ENCODE measurements around the gene ZNF750.

DNA sequence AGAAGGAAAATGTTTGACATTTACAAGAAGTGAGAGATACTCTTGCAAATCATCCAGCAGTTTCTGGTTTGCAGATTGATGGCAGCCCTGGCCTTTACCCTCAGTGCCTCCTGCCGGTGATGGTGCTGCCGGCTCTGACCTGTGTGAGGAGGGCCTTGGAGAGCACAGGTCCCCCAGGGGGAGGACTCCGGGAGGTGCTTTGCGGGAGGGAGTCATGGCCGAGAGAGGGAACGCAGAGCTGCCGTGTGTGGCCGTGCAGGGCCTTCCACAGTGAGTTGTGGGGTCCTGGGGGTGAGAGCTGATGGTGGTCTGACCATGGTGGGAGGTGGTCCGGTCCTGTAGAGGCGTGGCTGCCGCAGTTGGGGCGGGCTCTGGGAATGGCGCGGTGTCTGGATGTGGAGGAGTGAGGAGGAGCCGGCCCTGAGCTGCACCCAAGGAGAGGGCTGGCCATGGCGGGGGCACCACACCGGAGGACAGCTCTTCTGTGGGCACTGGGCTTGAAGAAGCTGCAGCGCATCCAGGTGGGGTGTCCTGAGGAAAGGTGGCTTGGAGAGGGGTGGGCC, 28.0 kb upstream of the ZNF750 start:
- TF ChIP-seq, protein P1, sequence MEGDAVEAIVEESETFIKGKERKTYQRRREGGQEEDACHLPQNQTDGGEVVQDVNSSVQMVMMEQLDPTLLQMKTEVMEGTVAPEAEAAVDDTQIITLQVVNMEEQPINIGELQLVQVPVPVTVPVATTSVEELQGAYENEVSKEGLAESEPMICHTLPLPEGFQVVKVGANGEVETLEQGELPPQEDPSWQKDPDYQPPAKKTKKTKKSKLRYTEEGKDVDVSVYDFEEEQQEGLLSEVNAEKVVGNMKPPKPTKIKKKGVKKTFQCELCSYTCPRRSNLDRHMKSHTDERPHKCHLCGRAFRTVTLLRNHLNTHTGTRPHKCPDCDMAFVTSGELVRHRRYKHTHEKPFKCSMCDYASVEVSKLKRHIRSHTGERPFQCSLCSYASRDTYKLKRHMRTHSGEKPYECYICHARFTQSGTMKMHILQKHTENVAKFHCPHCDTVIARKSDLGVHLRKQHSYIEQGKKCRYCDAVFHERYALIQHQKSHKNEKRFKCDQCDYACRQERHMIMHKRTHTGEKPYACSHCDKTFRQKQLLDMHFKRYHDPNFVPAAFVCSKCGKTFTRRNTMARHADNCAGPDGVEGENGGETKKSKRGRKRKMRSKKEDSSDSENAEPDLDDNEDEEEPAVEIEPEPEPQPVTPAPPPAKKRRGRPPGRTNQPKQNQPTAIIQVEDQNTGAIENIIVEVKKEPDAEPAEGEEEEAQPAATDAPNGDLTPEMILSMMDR (IDR thresholded peaks at IDR 0.05; ENCODE audit: extremely low read depth in 1 of 2, insufficient read depth in 1 of 2, low read depth in 1 of 2, low read length in 2 of 2) = no peak
- TF ChIP-seq EZH2 (IDR thresholded peaks at IDR 0.05; ENCODE audit: borderline replicate concordance, low read depth, low read length, severe bottlenecking) (no peak), POLR2A (IDR thresholded peaks at IDR 0.05; ENCODE audit: low read depth, low read length) (no peak), JUN (IDR thresholded peaks at IDR 0.05; ENCODE audit: borderline replicate concordance, insufficient read depth, insufficient read length, low read depth) (no peak), MYC (IDR thresholded peaks at IDR 0.05; ENCODE audit: low read depth, low read length) (no peak), POLR2AphosphoS5 (IDR thresholded peaks at IDR 0.05; ENCODE audit: insufficient read depth, low read depth, low read length) (no peak), FOS (IDR thresholded peaks at IDR 0.05; ENCODE audit: borderline replicate concordance, insufficient read depth, low read length) (no peak)
- TF ChIP-seq, protein P2, sequence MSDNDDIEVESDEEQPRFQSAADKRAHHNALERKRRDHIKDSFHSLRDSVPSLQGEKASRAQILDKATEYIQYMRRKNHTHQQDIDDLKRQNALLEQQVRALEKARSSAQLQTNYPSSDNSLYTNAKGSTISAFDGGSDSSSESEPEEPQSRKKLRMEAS (IDR thresholded peaks at IDR 0.05; ENCODE audit: insufficient read depth, insufficient read length) = no peak
